ENCODE measurements around the gene ESD. TPM values are rescaled to one million over a fixed set of nuclear protein-coding genes. Genes with fewer than 3 reads are reported as not detected.

Gene ESD
- total RNA-seq, 1 experiment from 2014 or later: 58.7 TPM

GRCh38 chr13:46759846-46760245 lies 37.1 kb downstream of the ESD start:
- no peak for ATAC-seq
- CTCF ChIA-PET: no interaction called here
- Mint-ChIP-seq H3K27ac (no peak overlapping the region), H3K36me3 (0 out of 2 replicates have a peak, but pooled peaks cover 2% of the 10 kb centered on the region), H3K4me1 (peaks cover 6% of the 10 kb centered on the region), H3K9me3 (no peaks in the 10 kb centered on the region), H3K4me3 (no peak overlapping the region), H3K27me3 (ENCODE audit: low read depth) (no peaks in the 10 kb centered on the region)
- DNase-seq (ENCODE audit: low spot score): no peak
- POLR2A ChIA-PET: no interaction called here
- TF ChIP-seq ELF4 (CRISPR knock-in tag; IDR thresholded peaks at IDR 0.05; ENCODE audit: low read depth): no peak
- no peak for TF ChIP-seq RELA (CRISPR knock-in tag; IDR thresholded peaks at IDR 0.05; ENCODE audit: borderline replicate concordance)
- no peak for TF ChIP-seq ATF1 (CRISPR knock-in tag; IDR thresholded peaks at IDR 0.05)
- no peak for TF ChIP-seq ZNF512 (CRISPR knock-in tag; IDR thresholded peaks at IDR 0.05; ENCODE audit: borderline replicate concordance)
- TF ChIP-seq PRRX2 (CRISPR knock-in tag; IDR thresholded peaks at IDR 0.05): no peak
- TF ChIP-seq JUN (CRISPR knock-in tag; IDR thresholded peaks at IDR 0.05): no peak
- no peak for TF ChIP-seq MLX (CRISPR knock-in tag; IDR thresholded peaks at IDR 0.05)
- TF ChIP-seq FOXP4 (CRISPR knock-in tag; IDR thresholded peaks at IDR 0.05): no peak
- no peak for TF ChIP-seq ATF2 (CRISPR knock-in tag; IDR thresholded peaks at IDR 0.05; ENCODE audit: borderline replicate concordance, low read depth)
- TF ChIP-seq ZNF138 (CRISPR knock-in tag; conservative IDR thresholded peaks at IDR 0.05): no peak
- no peak for TF ChIP-seq CREM (CRISPR knock-in tag; IDR thresholded peaks at IDR 0.05)
- no peak for TF ChIP-seq IRF2 (CRISPR knock-in tag; IDR thresholded peaks at IDR 0.05; ENCODE audit: borderline replicate concordance, low read depth)
- TF ChIP-seq E2F1 (CRISPR knock-in tag; IDR thresholded peaks at IDR 0.05): no peak
- no peak for TF ChIP-seq FOXJ3 (CRISPR knock-in tag; IDR thresholded peaks at IDR 0.05; ENCODE audit: borderline replicate concordance)
- TF ChIP-seq GABPB1 (CRISPR knock-in tag; IDR thresholded peaks at IDR 0.05): no peak
- no peak for TF ChIP-seq HMGXB4 (CRISPR knock-in tag; IDR thresholded peaks at IDR 0.05)
- no peak for TF ChIP-seq SP1 (CRISPR knock-in tag; conservative IDR thresholded peaks at IDR 0.05)
- TF ChIP-seq TEAD1 (CRISPR knock-in tag; IDR thresholded peaks at IDR 0.05): no peak
- no peak for TF ChIP-seq E2F5 (CRISPR knock-in tag; IDR thresholded peaks at IDR 0.05)

Measured in WTC11 (cell line).